ENCODE results near the gene BCL2L13.

Gene BCL2L13

GRCh38 chr22:17780116-17780740, 141.7 kb downstream of the BCL2L13 start:
- no peak for DNase-seq (ENCODE audit: low spot score)
